ENCODE measurements around the gene CHGA.

DNA sequence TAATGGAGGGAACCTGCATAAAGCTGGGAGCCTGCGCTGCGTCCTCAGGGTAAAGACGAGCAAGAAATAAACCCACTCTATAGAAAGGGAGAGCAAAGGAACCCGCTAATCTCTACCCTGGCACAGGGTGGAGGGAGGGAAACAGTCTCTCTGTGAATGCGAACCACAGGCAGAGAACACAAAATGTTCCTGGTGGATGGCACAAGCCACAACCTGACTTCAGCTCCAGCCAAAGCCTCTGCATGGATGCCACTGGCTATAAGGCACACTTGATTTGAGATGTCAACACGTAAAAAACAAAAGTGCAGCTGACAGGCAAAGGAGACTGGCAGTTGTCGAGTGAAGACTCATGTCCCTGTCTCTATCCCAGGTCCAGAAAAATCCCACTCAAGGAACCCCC lies 32.4 kb downstream of the CHGA start:
- TF ChIP-seq POLR2A (IDR thresholded peaks at IDR 0.05) (no peak), POLR2AphosphoS5 (IDR thresholded peaks at IDR 0.05) (no peak), EP300 (IDR thresholded peaks at IDR 0.05) (no peak)
- TF ChIP-seq, protein P1, sequence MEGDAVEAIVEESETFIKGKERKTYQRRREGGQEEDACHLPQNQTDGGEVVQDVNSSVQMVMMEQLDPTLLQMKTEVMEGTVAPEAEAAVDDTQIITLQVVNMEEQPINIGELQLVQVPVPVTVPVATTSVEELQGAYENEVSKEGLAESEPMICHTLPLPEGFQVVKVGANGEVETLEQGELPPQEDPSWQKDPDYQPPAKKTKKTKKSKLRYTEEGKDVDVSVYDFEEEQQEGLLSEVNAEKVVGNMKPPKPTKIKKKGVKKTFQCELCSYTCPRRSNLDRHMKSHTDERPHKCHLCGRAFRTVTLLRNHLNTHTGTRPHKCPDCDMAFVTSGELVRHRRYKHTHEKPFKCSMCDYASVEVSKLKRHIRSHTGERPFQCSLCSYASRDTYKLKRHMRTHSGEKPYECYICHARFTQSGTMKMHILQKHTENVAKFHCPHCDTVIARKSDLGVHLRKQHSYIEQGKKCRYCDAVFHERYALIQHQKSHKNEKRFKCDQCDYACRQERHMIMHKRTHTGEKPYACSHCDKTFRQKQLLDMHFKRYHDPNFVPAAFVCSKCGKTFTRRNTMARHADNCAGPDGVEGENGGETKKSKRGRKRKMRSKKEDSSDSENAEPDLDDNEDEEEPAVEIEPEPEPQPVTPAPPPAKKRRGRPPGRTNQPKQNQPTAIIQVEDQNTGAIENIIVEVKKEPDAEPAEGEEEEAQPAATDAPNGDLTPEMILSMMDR (IDR thresholded peaks at IDR 0.05), result no peak
